Choroid plexus epithelial cell (primary cell): ENCODE data around the gene KCTD3.
A peak's percentile ranks its signal among the peaks of the same experiment; 100 is the strongest.

Experiments used
- DNase-seq: peaks from one replicate; pipeline ENCODE4 v3.0.0-alpha.2; 2010; ENCODE audit warnings: low read depth
- H3K4me3 ChIP-seq: 2 replicates; pipeline ENCODE4 v1.5.1; 2011; ENCODE audit warnings: low read depth, mild to moderate bottlenecking, control low read depth, low read length, moderate library complexity
- CTCF ChIP-seq: conservative IDR thresholded peaks from 2 replicates; pipeline ENCODE4 v1.5.1; 2011; ENCODE audit warnings: low read depth, mild to moderate bottlenecking, control low read depth, inconsistent platforms, low read length, moderate library complexity

Gene KCTD3

DNA sequence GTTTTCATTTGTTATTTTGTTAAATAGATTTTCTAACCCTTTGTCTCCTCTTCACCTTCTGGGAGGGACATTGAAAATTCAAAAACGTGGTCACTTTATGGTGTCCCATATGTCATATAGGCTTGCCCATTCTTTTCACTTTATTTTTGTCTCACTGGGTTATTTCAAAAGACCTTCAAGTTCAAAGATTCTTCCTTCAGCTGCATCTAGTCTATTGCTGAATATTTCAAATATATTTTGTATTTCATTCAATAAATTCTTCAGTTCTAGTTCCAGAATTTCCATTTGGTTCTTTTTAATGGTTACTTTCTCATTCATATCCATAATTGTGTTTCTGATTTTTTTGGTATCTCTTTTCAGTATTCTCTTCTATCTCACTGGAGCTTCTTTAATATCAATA lies 11.6 kb upstream of the KCTD3 start:
- H3K4me3 ChIP-seq = no peak overlapping the region
- DNase-seq = no peak
- no peak for TF ChIP-seq CTCF

DNA sequence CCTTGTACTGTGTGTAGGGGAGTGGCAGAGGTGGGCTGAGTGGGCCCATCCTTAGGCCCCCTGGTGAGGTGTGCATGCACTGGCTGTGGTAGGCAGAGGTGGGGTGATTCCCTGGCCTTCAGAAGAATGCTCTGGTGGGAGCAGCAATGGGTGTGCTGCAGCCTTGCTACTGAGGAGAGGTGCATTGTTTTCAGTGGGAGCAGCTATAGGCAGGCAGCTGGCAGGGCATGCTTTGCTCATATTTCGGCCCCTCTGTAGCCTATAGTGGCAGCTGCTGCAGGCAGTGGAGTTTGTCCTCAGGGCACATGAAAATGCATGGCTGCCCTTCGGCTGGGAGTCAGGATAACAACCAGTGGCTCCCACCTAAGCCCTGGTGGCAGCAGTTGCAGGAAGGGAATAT lies 10.1 kb upstream of the KCTD3 start:
- H3K4me3 ChIP-seq = no peak overlapping the region
- no peak for TF ChIP-seq CTCF
- no peak for DNase-seq

- no peak for TF ChIP-seq CTCF
- no peak overlapping the region for H3K4me3 ChIP-seq
- DNase-seq = no peak
These were observed 9.6 kb upstream of the KCTD3 start for GRCh38 chr1:215557504-215557903.

DNA sequence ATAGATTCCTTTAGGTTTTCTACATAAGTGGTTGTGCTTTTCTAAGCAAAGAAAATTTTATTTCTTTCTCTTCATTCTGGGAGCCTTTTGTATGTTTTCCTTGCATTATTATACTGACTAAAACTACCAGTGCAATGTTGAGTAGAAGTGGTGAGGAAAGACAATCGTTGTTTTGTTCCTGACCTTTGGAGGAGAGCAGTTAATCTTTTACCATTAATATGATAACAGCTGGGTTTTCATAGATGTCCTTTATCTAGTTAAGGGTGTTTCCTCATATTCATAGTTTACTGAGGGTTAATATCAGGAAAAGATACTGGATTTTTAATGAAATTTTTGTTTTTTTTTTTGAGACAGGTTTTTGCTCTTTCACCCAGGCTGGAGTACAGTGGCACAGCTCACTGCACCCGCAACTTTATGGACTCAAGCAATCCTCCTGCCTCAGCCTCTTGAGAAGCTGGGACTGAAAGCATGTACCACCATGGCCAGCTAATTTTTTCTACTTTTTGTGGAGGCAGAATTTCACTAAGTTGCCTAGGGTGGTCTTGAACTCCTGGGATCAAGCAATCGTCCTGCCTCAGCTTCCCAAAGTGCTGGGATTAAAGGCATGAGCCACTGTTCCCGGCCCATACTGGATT lies 9.0 kb upstream of the KCTD3 start:
- no peak for TF ChIP-seq CTCF

DNA sequence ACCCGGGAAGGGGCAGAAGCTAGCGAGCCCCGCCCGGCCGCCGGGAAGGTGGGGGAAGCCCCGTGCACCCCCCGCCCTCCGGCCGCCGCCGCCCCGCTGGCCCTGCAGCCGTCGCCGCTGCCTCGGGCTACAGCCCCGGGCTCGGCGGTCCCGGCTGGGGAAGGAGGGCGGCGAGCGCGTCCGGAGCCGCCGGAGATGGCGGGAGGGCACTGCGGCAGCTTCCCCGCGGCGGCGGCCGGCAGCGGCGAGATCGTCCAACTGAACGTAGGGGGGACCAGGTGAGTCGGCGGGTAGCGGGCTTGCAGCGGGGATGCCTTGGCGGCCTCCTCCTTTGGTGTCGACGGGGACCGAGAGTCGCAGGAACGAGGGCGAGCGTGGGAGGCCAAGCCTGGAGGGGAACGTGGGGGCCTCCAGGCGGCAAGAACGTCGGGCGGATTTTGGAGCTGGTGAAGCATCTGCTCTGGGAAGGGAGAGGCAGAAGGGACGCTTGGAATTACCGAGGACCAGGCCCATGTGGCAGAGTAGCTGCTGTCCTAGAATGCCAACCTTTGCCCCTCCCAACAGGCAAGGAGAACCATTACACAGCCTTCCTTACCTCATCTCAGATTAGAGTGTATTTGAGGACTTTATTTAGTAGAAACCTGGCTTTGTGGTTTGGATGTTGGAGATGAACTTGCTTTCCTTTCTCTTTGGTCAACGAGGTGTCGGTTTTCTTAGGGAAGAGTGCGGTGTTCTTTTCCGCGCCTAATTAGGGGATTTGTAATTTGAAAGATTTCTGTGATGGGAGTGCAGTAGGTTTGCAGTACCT lies 591 bp downstream of the KCTD3 start:
- peak; percentile 50 for DNase-seq
- peak overlapping the region; percentile 92 for H3K4me3 ChIP-seq
- TF ChIP-seq CTCF = no peak

More for the DNA sequence above, 9.0 kb upstream of the KCTD3 start:
- H3K4me3 ChIP-seq = no peak overlapping the region
- no peak for DNase-seq

DNA sequence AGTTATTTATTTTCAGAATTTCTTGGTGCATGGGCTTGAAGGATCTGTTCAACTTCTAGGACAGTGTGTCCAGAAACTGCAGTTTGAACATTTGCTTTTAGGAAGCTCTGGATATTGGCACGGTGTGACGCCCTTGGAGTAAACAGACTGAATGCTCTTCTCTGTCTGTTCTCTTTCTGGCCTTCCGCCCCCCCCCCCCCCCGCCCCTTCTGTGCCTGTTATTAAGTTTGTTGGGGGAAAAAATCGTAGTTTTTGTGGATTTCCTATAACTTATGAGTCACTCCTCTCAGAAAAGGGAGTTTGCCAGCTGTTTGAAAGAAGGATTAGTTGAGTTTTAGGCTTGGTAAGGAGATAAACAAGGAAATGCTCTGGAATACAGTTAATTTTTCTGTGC lies 1.2 kb downstream of the KCTD3 start:
- H3K4me3 ChIP-seq = peak overlapping the region; percentile 92
- peak; percentile 67 for DNase-seq
- TF ChIP-seq CTCF = no peak
